Measurements from ENCODE around the gene LPCAT1. TPM values are rescaled to one million over a fixed set of nuclear protein-coding genes. Genes with fewer than 3 reads are reported as not detected.

Gene LPCAT1
- total RNA-seq, 3 donors from 2014 or later, result 19.4 to 39.3 (median 21.4) TPM

GRCh38 chr5:1499851-1500250 is 23.9 kb downstream of the LPCAT1 start:
- Histone ChIP-seq H3K36me3 (no peaks in the 10 kb centered on the region), H3K27me3 (no peaks in the 10 kb centered on the region), H3K27ac (no peak overlapping the region), H3K9me3 (no peaks in the 10 kb centered on the region), H3K4me1 (no peaks in the 10 kb centered on the region), H3K4me3 (no peak overlapping the region)
- DNase-seq (ENCODE audit: low spot score in 2 of 2), result no peak
- TF ChIP-seq POLR2AphosphoS5 (IDR thresholded peaks at IDR 0.05), result no peak
- intact Hi-C loops (cut with DNase I; ENCODE audit: low total_unique reads), result no loop called here

- Histone ChIP-seq H3K4me1 (no peaks in the 10 kb centered on the region), H3K36me3 (no peaks in the 10 kb centered on the region)
Observed at GRCh38 chr5:1498623-1499416, 24.9 kb downstream of the LPCAT1 start.

GRCh38 chr5:1497795-1498622 is 25.8 kb downstream of the LPCAT1 start:
- Histone ChIP-seq H3K36me3 (no peaks in the 10 kb centered on the region), H3K4me3 (no peak overlapping the region), H3K27me3 (no peaks in the 10 kb centered on the region), H3K9me3 (no peaks in the 10 kb centered on the region), H3K27ac (no peak overlapping the region), H3K4me1 (no peaks in the 10 kb centered on the region)
- intact Hi-C loops (cut with DNase I; ENCODE audit: low total_unique reads), result no loop called here
- TF ChIP-seq POLR2AphosphoS5 (IDR thresholded peaks at IDR 0.05) (no peak), CTCF (IDR thresholded peaks at IDR 0.05) (no peak), POLR2A (IDR thresholded peaks at IDR 0.05) (no peak)
- DNase-seq (ENCODE audit: low spot score in 2 of 2), result no peak

More at GRCh38 chr5:1498623-1499416, 24.9 kb downstream of the LPCAT1 start:
- TF ChIP-seq CTCF (IDR thresholded peaks at IDR 0.05) (no peak), POLR2AphosphoS5 (IDR thresholded peaks at IDR 0.05) (no peak), POLR2A (IDR thresholded peaks at IDR 0.05) (no peak)
- Histone ChIP-seq H3K27ac (no peak overlapping the region), H3K4me3 (no peak overlapping the region), H3K27me3 (no peaks in the 10 kb centered on the region), H3K9me3 (no peaks in the 10 kb centered on the region)
- DNase-seq (ENCODE audit: low spot score in 2 of 2), result no peak
- intact Hi-C loops (cut with DNase I; ENCODE audit: low total_unique reads), result no loop called here

GRCh38 chr5:1497242-1497777 is 26.4 kb downstream of the LPCAT1 start:
- H3K27me3 ChIP-seq, result no peaks in the 10 kb centered on the region
- no peak for DNase-seq (ENCODE audit: low spot score in 2 of 2)
- no peaks in the 10 kb centered on the region for H3K36me3 ChIP-seq
- intact Hi-C loops (cut with DNase I; ENCODE audit: low total_unique reads), result no loop called here
- no peaks in the 10 kb centered on the region for H3K4me1 ChIP-seq
- H3K27ac ChIP-seq, result no peak overlapping the region
- TF ChIP-seq CTCF (IDR thresholded peaks at IDR 0.05) (no peak), POLR2A (IDR thresholded peaks at IDR 0.05) (no peak), POLR2AphosphoS5 (IDR thresholded peaks at IDR 0.05) (no peak)
- H3K9me3 ChIP-seq, result no peaks in the 10 kb centered on the region
- H3K4me3 ChIP-seq, result no peak overlapping the region

- DNase-seq (ENCODE audit: low spot score in 2 of 2), result no peak
- Histone ChIP-seq H3K36me3 (no peaks in the 10 kb centered on the region), H3K27ac (no peak overlapping the region), H3K27me3 (no peaks in the 10 kb centered on the region), H3K9me3 (no peaks in the 10 kb centered on the region), H3K4me1 (no peaks in the 10 kb centered on the region), H3K4me3 (no peak overlapping the region)
- intact Hi-C loops (cut with DNase I; ENCODE audit: low total_unique reads), result no loop called here
- TF ChIP-seq POLR2A (IDR thresholded peaks at IDR 0.05), result no peak
- TF ChIP-seq POLR2AphosphoS5 (IDR thresholded peaks at IDR 0.05), result no peak
- no peak for TF ChIP-seq CTCF (IDR thresholded peaks at IDR 0.05)
Observed at GRCh38 chr5:1495525-1495897, 28.2 kb downstream of the LPCAT1 start.

All from breast epithelium (tissue), 4 donors.